HL-60 (cell line): ENCODE measurements around the gene FSTL4.

ENCODE experiments used
- CTCF ChIP-seq: IDR thresholded peaks from one replicate; pipeline ENCODE4 v1.5.1; 2011; ENCODE audit warnings: low read length, control low read depth, inconsistent platforms; ENCODE audit not compliant: insufficient read depth
- POLR2AphosphoS5 ChIP-seq: IDR thresholded peaks from 2 replicates; pipeline ENCODE4 v1.6.1; 2012; ENCODE audit warnings: low read depth

- no peak for TF ChIP-seq CTCF
- no peak for TF ChIP-seq POLR2AphosphoS5
Observed at GRCh38 chr5:133637206-133637605, 24.9 kb upstream of the FSTL4 start.
